GM12872 (cell line): Measurements from ENCODE around the gene DGCR8.

Experiments
- CTCF ChIP-seq: IDR thresholded peaks from 3 replicates; pipeline ENCODE4 v1.5.1; 2011; ENCODE audit warnings: low read depth, mild to moderate bottlenecking, low read length, moderate library complexity; ENCODE audit not compliant: insufficient read depth

Gene DGCR8

DNA sequence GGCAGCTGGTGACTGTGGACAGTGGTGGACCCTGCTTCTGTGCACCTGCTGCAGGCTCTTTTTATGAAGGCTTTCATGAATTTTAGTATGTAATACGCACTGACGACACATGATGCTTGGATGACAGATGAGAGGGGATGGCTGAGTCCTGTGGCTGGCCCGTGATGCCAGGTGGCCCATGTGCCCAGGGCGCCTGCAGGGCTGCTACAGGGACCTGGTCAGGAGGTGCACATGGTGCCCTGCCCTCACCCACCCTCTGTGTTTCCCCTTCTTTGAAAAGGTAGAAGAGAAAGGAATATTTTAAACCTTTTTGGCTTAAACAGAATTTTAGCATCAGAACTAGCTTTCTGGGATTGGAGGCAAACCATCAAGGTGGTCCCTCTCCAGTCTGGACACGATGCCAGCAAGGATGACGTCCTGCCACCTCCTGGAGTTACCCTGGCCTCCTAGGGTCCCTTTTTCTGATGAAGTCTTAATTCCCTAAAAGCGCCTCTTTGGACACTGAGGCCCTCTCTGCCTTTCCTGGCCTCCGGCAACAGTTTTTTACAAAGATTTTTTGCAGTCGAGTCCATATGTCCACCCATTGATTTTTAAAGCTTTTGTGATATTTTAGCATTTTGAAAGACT is 30.4 kb downstream of the DGCR8 start:
- no peak for TF ChIP-seq CTCF

- TF ChIP-seq CTCF, result peak; percentile 69
Observed at GRCh38 chr22:20111045-20111688, 31.1 kb downstream of the DGCR8 start.

DNA sequence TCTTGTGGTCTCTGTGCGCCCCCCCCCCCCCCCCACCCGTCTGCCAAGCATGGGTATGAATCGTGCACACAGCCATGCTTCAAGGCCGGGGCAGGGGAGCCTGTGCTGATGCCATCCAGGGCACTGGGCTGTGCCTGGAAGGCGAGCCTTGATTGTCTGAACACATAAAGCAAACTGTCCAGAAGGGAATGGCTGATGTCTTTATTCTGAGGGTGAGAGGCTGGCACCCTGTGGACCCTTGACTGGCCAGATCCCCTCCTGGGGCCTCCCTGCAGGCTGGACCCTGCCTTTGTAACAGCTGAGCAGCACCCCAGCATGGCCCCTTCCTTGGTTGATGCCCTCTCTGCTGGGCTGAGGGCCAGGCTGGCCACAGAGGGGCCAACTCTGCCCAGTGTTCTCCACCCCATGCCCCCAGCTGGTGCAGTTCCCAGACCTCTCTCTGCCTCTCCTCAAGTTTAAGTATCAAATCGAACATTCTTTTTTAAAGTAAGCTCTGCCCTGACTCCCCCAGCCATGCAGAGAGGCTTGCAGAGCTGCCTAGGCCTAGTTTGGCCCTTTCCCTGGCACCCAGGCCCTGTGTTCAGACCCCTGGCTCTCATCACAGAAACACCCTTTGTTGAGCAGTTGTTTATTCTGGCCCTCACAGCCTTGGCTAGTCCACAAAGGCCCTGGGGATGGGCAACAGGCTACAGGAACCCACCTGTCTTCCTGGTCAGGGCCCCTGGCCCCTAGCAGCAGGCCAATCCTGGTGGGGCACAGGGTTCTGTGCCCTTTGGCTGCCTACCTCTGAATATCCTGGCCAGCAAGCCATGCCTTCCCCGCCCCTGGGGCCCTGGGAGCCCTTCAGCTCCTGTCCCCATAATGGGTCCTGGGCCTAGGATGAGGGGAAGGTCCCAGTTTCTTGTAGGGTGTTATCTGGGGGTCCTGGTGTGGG is 31.9 kb downstream of the DGCR8 start:
- no peak for TF ChIP-seq CTCF

DNA sequence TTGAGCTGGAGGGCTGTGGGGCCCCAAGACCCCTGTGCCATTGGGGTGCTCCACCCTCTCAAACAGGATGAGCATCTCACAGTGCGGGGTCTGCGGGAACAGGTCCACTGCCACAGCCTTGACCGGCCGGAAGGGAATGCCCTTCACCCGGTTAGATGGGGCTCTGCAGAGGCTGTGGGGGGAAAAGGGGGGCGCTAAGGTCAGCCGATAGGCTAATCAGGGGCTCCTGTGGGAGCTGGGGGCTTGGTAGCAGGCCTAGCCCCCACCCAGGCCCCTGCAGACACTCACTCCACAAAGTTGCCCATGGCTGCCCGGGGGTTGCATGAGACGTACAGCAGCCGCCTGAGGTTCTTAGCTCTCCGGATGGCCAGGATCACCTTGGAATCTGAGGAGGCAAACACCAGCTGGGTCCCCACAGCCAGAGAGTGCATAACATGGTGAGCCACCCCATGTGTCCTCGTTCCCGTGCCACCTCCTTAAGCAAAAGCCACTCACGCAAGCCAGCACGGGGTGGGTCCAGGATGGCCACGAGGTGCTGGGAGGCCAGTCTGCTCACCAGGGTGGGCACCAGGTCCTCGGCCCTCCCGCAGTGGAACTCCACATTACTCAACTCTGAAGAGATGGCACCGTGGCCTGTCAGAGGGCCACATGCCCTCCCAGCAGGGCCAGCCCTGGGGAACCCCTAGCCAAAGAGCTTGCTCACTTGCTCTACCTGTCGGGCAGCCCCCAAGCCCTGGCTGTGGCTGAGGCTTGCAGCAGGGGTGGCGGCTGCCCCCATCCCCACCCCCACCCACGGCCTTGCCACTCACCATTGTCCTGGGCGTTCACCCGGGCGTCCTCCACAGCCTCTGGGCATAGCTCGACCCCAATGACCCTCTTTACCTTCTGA is 32.8 kb downstream of the DGCR8 start:
- TF ChIP-seq CTCF, result no peak

- TF ChIP-seq CTCF, result no peak
Observed at GRCh38 chr22:20113551-20114310, 33.7 kb downstream of the DGCR8 start.

GRCh38 chr22:20114506-20115475 is 34.8 kb downstream of the DGCR8 start:
- no peak for TF ChIP-seq CTCF
